NCI-H146 treated with DMSO at 0.1 percent for 48 hours (cell line): Measurements from ENCODE around the gene PRKAR1B.
"Not testable (repeated sequence)": the region's sequence is repeated elsewhere in the genome, so short reads cannot be mapped to it uniquely, and the experiment has no call there.

Experiments used
- DNase-seq: peaks from one replicate; lab custom pipeline; 2025; ENCODE audit not compliant: unreplicated experiment; lab: John Stamatoyannopoulos, UW

PRKAR1B gene

DNA sequence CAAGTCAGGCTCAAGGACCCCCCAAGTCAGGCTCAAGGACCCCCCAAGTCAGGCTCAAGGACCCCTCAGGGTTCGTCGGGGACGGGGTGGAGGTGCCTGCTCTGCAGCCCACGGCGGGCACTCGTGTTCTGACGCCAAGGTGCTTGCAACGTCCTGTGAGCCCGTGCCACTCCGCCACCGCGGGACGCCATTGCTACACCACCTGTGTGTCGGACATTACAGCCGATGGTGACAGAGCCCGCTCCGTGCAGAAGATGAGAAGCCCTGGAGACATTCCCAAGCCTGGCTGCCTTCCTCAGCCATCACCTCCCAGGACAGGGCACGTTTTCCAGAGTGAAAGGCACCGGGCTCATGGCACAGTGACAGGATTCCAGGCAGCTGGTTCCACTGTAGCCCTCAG lies 98.3 kb downstream of the PRKAR1B start:
- no peak for DNase-seq

DNA sequence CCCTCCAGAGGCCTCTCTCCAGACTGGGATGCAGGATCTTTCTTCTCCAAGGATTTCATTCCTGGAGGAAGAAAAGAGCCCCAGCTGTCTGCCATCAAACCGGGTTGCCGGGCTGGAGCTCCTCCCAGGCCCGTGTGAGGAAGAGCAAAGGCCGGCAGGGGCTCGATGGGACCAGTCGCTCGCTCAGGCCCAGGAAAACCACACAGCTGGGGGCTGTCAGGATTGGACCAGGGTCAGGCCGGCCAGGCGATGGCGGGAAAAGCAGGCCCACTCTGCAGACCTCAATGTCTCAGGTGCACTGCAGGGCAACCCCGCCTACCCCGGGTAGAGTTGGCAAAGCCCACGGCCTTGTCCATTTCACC lies 98.7 kb downstream of the PRKAR1B start:
- DNase-seq: no peak

DNA sequence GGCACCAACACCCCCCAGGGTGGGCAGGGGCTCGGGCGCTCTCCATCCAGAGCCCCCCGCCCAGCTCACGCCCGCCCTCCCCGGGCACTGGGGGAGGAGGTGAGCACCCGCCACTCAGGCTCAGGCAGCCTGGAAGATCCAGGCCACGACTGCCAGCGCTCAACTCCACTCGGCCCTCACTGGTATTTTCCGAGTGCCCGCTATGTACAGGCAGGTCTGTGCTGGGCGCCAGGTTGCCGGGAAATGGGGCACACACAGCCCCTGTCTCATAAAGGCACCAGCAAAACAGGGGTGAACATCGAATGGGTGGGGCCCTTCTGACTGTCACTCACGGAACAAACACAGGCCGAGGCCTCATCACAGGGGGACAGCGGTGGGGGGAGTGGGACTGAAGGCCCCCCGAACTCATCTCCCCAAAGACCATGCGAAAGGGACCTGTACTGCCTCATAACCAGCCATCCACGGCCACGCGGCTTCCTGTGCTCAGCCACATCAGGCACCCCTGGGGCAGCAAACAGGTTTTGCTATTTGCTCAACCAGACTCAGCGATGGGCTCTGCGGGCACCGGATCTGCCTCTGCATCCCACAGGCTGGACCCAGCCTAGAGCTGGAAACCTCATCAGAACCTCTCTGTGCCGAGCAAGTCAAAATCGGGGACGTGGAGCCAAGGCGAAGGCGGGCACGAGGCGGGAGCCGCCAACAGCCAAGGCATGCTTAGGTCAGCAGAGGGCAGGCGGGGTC lies 99.2 kb downstream of the PRKAR1B start:
- DNase-seq: no peak

DNA sequence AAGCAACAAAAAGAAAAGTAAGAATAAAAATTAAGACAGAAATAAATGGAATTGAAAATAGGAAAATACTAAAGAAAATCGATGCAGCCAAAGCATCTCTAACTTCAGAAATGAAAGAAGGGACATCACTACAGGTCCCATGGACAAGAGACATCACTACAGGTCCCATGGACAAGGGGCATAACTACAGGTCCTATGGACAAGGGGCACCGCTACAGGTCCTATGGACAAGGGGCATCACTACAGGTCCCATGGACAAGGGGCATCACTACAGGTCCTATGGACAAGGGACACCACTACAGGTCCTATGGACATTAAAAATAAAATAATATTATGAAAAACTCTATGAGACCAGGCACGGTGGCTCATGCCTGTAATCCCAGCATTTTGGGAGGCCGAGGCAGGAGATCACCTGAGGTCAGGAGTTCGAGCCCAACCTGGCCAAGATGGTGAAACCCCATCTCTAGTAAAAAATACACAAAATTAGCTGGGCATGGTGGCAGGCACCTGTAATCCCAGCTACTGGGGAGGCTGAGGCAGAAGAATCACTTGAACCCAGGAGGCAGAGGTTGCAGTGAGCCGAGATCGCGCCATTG lies 101.6 kb downstream of the PRKAR1B start:
- no peak for DNase-seq

DNA sequence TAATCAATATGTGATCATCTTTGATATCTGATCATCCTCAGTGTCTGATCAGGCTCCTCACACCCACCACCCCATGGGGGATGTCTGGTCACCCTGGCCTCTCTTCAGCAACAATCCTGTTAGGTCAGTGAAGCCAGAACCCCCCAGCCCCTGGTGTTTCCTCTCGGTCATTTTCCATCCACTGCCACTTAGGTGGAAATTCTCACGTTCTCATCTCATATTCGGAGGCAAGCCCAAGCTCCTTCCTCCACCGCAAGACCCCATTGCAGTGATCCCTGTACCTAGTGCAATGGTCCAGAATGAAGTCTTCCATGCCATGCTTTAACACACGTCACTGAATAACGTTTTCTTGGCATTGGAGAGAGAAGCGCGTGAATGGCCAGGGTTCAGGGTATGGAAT lies 103.6 kb downstream of the PRKAR1B start:
- DNase-seq: no peak

DNA sequence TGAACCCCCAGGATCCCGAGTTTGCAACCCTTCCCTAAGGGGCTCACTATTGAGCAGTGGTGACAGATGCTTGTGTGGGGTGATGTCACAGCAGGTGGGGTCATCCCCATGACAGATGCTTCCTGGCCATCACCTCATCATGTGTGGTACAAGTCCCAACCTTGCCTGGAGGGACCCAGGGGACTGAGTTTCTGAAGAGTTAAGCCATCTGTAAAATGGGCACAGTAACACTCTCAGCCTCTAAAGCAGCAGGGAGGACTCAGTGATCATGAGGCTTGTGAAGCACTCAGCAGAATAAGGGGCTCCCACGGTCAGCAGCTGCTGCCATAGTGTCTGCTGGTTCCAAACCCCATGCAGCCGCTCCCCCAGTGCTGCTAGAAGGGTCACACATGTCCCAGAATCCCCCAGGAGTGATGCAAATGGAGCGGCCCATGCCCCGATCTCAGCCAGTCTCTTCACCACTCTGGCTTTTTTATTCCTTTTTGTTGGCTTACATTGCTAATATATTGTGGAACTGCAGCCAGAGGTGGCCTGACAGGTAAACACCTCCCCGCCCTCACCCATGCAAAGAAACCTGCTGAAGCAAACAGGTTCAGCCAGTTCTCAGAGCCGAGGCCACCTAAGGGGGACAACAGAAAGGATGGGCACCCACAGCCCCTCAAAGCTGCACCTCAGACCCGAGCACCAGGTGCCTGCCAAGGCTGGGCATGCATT lies 105.4 kb downstream of the PRKAR1B start:
- no peak for DNase-seq

DNA sequence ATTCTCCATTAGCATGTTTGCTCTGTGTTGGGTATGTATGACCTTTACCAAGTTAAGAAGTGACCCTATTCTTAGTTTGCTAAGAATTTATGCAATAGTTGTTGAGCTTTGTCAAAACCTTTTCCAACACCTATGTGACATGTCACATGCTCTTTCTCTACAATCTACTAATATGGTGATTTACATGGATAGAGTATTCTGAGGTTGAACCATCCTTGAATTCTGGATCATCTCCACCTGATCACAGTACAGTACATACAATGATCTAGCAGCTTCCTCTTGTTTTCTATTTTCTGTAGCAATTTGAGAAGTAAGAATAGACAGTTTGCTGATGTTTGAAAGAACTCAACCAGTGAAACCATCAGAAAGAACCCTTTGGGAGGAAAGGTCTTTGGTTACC lies 106.2 kb downstream of the PRKAR1B start:
- DNase-seq: no peak

DNA sequence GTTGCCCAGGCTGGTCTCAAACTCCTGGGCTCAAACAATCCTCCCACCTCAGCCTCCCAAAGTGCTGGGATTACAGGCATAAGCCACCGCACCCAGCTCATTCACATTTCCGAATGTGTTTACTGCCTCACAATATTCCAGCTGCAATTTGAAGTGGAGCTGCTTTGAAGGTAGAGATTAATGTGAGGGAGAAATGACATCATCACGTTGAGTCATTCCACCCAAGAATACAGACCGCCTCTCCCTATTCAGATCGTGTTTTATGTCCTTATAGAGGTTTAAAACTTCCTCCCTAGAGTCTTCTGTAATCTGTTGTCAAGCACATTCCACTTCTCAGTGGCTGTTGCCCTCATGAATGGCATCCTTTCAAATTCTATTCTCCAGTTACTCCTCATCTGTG lies 107.0 kb downstream of the PRKAR1B start:
- DNase-seq: no peak

DNA sequence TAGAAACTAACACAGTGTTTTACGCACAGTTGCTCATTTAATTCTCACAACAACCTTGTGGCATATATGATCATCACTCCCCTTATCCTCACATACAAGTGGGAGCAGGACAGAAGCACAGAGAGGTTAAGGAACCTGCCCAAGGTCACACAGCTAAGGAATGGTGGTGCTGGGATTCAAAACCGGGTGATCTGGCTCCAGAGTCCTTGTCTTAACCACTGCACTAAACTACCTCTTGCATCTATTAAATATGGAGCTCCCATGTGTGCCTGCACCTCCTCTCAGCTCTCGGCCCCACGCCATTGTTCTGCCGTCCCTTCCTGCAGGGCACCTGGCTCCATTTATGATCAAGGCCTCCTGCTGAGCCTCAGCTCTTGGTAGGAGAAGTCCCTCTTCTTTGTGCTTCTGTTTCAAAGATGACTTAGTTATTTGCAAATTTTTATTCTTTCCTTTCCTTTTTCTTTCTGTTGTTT lies 107.7 kb downstream of the PRKAR1B start:
- DNase-seq: no peak

DNA sequence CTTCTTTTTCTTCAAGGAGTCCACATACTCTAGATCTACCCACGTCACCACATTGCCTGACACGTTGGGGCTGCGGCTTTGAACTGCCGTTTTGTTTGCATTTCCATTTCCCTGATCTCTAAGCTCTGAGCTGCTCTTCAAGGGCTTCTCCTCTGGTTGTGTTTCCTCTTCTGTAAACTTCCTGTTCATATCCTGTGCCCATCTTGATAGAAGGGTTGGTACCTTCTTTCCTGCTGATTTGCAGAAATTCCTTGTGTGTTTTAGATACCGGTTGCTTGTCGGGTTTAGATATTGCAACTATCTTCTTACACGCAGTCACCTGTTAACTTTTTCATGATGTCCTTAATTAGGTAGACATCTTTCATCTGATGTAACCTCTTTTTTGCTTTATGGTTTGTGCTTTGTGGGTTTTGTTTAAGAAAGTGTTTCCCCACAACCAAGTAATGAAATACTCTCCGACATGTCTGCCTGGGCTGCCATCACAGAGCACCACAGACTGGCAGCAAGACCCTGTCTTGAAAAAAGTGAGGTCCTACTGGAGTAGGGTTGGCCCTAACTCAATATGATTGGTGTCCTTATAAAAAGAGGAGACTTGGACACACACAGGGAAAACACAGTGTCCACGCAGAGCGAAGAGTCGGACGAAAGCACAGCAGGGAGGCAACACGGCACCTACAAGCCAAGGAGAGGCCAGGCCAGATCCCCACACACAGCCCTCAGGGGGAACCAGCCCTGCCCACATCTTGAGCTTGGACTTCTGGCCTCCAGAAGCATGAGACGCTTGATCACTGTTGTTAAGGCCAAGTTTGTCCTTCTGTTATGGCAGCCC lies 108.3 kb downstream of the PRKAR1B start:
- no peak for DNase-seq

DNA sequence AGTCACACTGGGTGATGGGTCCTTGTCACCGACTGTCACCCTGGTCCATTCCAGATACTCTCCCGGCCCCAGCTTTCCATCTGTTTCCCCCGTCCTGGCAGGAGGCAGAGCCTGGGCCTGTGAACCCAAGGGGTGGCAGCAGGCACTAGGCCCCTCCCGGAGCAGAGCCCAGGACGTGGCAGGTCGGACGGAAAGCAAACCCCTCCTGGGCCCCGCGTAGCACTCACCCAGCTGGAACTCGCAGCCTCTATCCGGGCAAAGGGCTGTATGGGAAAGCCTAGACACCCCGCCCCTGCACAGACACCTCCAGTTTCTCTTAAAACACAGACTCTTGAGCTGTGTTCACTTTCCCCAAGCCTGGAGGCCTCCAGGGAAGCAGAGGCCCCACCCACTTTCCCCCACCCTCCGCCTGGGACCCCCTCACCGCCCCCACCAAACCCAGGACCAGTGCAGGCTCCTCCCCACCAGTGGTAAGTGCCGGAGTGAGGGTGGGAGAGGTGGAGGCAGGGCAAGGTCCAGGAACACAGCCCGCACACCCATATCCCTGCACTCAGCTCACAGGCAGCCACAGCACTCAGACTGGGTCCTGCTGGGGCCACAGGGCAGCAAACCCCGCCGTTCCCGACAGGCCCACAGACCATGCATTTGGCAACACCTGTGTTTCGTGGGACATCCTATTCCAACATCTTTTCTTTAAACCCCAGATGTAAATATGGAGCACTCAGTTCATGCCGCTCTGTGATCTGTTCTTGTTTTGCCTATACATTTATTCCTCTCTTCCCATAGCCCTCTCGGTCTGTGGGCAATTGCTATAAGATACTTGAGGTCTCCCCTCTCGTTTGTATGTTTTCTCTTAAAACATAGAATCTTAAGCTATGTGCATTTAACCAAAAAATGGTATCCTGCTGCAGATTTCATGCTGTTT lies 109.2 kb downstream of the PRKAR1B start:
- no peak for DNase-seq

DNA sequence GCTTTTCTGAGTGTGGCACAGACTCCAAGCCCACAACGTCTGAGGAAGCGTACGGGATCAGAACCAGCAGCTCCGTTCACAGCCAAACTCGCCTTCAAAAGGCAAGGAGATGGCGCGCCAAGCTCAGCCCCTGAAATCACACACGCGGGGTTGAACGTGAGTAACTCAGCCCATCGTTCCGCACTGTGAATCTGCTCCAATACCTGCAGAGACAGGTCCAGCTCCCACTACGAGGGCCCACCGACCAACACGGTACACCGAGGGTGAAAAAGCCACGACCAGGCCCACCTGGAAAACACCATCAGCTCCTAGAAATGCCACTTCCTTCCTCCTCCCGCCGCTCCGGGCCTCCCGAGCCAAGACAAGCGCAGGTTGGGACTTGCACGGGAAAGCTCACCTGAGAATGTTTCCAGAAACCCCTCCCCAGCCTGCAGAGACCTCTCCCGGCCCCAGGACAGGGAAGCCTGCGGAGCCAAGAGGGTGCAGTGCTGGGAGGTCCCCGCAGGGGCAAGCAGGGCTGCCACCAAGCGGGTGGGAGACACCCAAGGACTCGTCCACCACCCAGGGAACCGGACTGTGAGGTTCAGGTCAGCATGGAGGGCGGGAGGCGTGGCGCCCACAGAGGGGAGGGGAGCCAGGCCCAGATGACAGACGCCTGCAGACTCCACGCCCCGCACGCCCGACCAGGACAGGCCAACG lies 113.5 kb downstream of the PRKAR1B start:
- no peak for DNase-seq

DNA sequence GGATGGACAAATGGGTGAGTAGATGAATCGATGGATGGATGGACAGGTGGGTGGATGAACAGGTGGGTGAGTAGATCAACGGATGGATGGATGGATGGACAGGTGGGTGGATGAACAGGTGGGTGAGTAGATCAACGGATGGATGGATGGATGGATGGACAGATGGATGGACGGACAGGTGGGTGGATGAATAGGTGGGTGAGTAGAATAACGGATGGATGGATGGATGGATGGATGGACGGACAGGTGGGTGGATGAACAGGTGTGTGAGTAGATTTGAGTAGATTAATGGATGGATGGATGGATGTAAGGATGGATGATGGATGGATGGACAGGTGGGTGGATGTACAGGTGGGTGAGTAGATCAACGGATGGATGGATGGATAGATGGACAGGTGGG lies 115.2 kb downstream of the PRKAR1B start:
- DNase-seq: not testable (repeated sequence)

DNA sequence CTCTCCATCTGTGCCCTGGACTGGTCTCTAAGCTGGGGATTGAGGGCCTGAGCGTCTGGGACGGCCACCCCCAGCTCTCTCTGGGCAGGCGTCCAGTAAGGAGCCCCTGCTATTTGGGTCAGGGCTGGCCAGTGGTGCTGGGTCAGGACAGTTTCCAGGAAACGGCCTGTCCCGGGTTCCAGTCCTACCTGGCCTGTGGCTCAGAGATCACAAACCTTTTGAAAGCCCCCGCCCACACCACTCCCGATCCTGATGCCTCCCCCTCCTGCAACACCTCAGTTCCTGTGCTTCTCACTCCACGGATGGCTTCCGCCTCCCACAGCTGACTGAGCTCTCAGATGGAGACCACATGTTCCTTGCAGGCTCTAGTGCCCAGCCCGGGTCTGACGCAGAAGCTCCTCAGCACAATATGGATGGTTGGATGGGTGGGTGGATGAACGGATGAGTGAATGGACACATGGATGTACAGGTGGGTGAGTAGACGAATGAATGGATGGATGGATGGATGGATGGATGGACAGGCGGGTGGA lies 115.7 kb downstream of the PRKAR1B start:
- DNase-seq: no peak

DNA sequence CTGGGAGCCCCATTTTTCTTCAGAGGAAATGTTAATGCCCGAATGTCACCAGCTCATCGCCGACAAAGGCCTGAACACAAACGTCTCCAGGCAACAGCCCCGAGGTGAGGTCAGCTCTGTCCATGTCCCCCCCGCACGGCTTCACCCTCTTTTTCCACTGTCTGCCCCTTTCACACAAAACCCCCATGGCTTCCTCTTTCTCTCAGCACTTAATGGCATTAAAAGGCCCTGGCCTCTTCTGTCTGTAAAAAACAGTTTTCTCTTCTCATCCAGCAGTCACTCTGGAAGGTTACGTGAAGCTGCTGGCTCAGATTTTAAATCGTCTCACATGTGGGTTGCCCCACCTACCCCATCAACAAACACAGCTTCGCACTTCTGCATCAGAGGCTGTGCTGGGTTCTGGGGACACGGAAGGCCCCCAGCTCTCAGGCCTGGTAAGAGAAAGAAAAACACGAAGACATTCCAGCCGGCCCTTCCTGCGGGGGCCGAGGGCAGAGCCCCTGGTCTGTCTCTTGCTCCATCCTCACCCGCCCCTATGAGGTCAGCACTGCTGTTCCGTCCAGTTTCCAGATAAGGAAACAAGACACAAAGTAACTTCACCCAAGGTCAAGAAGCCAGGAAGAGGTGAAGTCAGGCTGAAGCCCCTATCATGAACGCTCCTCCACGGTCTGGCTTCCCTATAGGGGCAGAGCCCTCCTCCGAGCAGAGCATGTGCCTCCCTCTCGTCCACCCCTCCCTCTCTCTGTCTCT lies 116.4 kb downstream of the PRKAR1B start:
- no peak for DNase-seq

DNA sequence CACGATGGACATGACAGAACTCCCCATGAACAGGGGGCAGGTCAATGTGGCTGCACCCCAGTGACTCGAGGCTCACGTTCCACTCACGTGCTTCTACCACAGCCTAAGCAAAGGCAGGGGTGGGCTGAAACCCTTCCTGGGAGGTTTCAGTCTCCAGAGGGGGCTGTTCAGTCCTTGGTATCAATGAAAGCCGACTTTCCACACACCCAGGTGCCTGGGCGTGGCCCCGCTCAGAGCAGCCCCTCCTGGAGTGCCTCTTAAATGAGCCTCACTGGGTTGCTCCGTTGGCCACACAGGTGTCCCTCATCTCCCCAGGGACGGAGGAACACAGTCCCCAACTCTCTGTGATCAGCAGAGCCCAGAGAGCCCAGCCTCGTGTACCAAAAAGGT lies 116.9 kb downstream of the PRKAR1B start:
- no peak for DNase-seq

DNA sequence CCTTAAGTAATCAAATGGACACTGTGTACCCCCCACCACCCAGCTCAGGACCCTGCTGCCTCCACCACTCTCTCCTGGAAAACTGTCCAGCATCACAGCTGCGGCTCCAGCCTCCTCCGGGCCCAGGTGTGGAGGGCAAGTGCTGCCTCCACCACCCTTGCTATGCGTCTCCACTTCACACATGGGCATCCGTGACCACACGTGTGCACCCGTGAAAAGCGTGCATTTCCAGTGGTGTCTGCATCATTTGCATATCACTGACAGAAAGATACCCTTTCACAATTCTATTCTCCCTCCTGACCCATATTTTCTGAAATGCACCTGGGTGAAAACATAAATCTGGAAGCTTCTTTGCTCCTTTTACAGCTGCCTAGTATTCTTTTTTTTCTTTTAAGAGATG lies 117.7 kb downstream of the PRKAR1B start:
- DNase-seq: no peak

DNA sequence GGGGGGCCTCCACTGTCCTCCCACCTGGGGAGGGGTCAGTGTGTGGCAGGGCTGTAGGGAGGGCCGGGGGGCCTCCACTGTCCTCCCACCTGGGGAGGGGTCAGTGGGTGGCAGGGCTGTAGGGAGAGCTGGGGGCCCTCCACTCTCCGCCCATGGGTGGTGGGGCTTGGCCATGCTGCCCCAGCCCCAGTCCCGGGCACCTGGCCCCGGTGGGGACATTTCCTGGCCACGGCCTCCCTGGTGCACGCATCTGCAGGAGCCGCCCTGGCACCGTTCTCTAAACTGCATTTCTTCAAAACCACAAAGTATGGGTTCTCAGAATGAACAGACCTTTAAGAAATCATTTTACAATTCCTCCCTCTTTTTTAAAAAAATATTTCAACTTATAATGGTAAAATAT lies 118.1 kb downstream of the PRKAR1B start:
- no peak for DNase-seq

DNA sequence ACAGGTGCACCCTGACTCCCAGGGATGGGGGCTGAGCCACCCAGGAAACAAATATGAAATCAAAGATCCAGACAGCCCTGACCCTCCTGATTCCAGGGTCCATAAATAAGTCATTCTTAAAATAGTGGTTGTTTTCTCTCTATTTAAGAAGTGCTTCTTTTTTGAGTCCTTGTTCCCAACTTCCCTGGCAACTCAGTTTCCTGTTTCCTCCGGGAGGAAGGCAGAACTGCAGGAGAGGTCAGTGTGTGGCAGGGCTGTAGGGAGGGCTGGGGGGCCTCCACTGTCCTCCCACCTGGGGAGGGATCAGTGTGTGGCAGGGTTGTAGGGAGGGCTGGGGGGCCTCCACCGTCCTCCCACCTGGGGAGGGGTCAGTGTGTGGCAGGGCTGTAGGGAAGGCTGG lies 118.7 kb downstream of the PRKAR1B start:
- DNase-seq: no peak
